ENCODE measurements around the gene WDR5. TPM values are rescaled to one million over a fixed set of nuclear protein-coding genes. Genes with fewer than 3 reads are reported as not detected.
A peak's percentile ranks its signal among the peaks of the same experiment; 100 is the strongest.

Gene WDR5
- total and polyA plus RNA-seq, 10 donors, result 13.8 to 31.3 (median 19.2) TPM

DNA sequence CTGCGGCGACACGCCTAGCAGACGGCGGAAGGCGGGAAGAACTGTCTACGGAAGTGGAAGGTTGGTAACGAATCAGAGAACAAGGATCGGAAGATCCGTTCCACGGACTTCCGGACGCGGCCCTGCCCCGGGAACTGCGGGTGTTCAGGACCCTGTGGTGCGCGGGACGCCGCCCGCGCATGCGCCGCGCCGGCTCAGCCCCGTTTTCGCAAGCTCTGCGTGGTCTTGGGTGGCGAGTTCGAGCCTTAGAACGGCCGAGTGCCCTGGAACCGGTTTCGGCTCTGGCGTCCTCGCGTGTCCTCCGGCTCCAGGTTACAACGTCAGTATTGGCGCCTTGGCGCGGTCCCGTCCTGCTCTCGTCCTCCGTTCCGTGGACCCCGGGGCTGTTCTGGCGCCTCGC is 29.0 kb downstream of the WDR5 start:
- TF ChIP-seq, protein P1, sequence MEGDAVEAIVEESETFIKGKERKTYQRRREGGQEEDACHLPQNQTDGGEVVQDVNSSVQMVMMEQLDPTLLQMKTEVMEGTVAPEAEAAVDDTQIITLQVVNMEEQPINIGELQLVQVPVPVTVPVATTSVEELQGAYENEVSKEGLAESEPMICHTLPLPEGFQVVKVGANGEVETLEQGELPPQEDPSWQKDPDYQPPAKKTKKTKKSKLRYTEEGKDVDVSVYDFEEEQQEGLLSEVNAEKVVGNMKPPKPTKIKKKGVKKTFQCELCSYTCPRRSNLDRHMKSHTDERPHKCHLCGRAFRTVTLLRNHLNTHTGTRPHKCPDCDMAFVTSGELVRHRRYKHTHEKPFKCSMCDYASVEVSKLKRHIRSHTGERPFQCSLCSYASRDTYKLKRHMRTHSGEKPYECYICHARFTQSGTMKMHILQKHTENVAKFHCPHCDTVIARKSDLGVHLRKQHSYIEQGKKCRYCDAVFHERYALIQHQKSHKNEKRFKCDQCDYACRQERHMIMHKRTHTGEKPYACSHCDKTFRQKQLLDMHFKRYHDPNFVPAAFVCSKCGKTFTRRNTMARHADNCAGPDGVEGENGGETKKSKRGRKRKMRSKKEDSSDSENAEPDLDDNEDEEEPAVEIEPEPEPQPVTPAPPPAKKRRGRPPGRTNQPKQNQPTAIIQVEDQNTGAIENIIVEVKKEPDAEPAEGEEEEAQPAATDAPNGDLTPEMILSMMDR (IDR thresholded peaks at IDR 0.05 in 8 of 11, conservative IDR thresholded peaks at IDR 0.05 in 3 of 11), result no peak
- TF ChIP-seq POLR2A (IDR thresholded peaks at IDR 0.05) (no peak), POLR2AphosphoS5 (IDR thresholded peaks at IDR 0.05) (no peak)
- intact Hi-C loops (cut with DNase I; ENCODE audit: low total_unique reads), result no loop called here

DNA sequence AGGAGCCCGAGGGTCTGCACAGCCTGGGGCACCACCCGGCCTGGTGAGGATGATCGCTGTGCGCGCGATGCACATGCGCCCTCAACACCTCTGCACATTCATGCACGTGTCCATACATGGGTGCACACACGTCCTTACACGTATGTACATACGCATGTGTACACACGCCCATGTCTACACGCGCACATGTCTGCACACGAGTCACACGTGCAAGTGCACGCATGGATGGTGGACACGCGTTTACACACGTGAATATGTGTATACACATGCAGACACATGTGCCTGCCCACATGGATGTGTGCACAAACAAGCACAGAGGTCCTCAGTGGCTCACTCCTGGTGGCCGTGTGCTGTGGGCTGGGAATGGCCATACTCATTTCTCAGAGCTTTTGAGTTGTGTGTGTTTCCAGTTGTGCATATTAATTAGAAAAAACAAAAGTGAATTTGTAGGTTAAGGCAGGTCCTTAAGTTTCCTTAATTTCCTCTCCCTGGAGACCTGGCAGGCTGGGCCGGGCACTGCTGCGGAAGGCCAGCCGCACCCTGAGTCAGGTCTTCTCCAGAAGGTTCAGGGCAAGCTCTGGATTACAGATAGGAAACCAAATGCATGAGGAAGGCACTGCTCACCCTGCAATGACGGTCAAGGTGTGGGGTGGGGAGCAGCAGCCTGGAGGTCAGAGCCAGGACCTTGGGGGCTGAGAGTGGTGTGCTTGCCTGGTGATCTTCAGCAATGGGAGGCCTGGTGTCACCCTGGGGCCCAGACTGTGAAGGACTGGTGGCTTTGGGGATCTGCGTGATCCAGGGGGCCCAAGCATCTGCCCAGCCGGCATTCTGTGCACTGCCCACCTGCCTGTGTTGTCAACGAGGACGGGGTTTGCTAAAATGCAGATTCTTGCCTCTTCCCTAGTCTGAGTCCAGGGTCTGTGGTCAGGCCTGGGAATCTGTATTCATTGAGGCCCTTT is 29.8 kb downstream of the WDR5 start:
- peak; percentile 92 for DNase-seq
- WGBS, 5 donors, result 53 to 55% (median 54%) methylated on average over 21 to 29 of the region's 29 CpGs
- peaks cover 0 to 7% (median 5%) of the 10 kb centered on the region in 8 donors for H3K9me3 ChIP-seq

More for the DNA sequence above, 29.0 kb downstream of the WDR5 start:
- Histone ChIP-seq H3K36me3 (peaks cover 0 to 3% (median 0%) of the 10 kb centered on the region in 6 donors), H3K4me1 (peaks cover 0 to 21% (median 12%) of the 10 kb centered on the region in 6 donors), H3K9me3 (peaks cover 0 to 7% (median 5%) of the 10 kb centered on the region in 8 donors), H3K4me3 (no peak overlapping the region), H3K27me3 (replicated peaks in 1 of 7) (no peaks in the 10 kb centered on the region), H3K27ac (no peak overlapping the region)
- 0% methylated on average over 39 to 50 of the region's 50 CpGs for WGBS, 5 donors
- no peak for DNase-seq

DNA sequence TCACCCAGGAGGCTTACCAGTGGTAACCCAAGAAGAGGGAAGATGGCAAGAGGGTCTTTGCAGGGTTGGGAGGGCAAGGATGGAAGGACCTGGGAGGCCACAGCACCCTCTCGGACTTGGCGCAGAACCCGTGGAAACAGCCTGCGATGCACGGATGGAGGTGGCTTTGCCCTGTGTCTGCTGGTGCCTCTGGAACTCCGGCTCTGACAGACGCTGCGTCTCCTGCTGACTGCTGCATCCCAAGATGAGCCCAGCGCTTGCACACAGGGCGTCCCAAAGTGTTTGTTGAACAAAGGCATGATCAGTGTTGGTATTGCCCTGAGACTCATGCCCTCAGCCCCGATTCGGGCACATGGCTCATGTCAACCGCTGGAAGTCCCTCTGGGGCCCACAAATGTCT is 30.5 kb downstream of the WDR5 start:
- TF ChIP-seq POLR2A (IDR thresholded peaks at IDR 0.05), result no peak
- TF ChIP-seq POLR2AphosphoS5 (IDR thresholded peaks at IDR 0.05), result no peak
- TF ChIP-seq, protein P1 (IDR thresholded peaks at IDR 0.05 in 8 of 11, conservative IDR thresholded peaks at IDR 0.05 in 3 of 11), result no peak
- DNase-seq, result peak; percentile 82
- peaks cover 0 to 7% (median 5%) of the 10 kb centered on the region in 8 donors for H3K9me3 ChIP-seq
- peaks cover 0 to 21% (median 12%) of the 10 kb centered on the region in 6 donors for H3K4me1 ChIP-seq
- H3K36me3 ChIP-seq, result no peaks in the 10 kb centered on the region
- no peak overlapping the region for H3K27ac ChIP-seq
- WGBS, 5 donors, result 94 to 96% (median 95%) methylated on average over 12 to 13 of the region's 13 CpGs
- H3K27me3 ChIP-seq (replicated peaks in 1 of 7), result no peaks in the 10 kb centered on the region
- no peak overlapping the region for H3K4me3 ChIP-seq
- intact Hi-C loops (cut with DNase I; ENCODE audit: low total_unique reads), result no loop called here

More for the DNA sequence above, 29.8 kb downstream of the WDR5 start:
- Histone ChIP-seq H3K27me3 (replicated peaks in 1 of 7) (no peaks in the 10 kb centered on the region), H3K36me3 (no peaks in the 10 kb centered on the region), H3K27ac (no peak overlapping the region), H3K4me3 (no peak overlapping the region), H3K4me1 (peaks cover 0 to 21% (median 12%) of the 10 kb centered on the region in 6 donors)
- intact Hi-C loops (cut with DNase I; ENCODE audit: low total_unique reads), result no loop called here
- TF ChIP-seq POLR2A (IDR thresholded peaks at IDR 0.05) (no peak), POLR2AphosphoS5 (IDR thresholded peaks at IDR 0.05) (no peak)
- TF ChIP-seq, protein P1 (IDR thresholded peaks at IDR 0.05 in 8 of 11, conservative IDR thresholded peaks at IDR 0.05 in 3 of 11), result no peak

DNA sequence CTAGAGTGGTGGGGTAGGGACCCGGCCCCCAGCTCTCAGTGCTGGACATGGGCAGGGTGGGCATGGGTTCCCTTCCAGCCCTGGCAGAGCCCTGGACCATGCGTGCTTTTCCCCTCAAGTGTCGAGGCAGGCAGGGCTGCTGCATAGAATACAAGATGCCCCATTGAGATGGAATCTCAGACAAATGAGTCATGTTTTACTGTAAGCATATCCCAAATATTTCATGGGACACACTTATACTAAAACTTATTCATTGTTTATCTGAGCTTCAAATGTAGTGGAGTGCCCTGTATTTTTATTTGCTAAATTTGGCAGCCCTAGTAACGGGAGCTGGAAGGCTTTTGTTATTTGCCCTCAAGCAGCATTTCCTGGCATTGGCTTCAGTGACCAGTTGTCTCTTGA is 31.6 kb downstream of the WDR5 start:
- peak; percentile 62 for DNase-seq
- no peaks in the 10 kb centered on the region for H3K36me3 ChIP-seq
- no peaks in the 10 kb centered on the region for H3K27me3 ChIP-seq (replicated peaks in 1 of 7)
- no peak overlapping the region for H3K27ac ChIP-seq
- TF ChIP-seq POLR2AphosphoS5 (IDR thresholded peaks at IDR 0.05) (no peak), POLR2A (IDR thresholded peaks at IDR 0.05) (no peak)
- TF ChIP-seq, protein P1 (IDR thresholded peaks at IDR 0.05 in 8 of 11, conservative IDR thresholded peaks at IDR 0.05 in 3 of 11), result no peak
- peaks cover 0 to 20% (median 11%) of the 10 kb centered on the region in 6 donors for H3K4me1 ChIP-seq
- 78 to 86% (median 85%) methylated on average over 4 of the region's 4 CpGs for WGBS, 5 donors
- peaks cover 0 to 7% (median 5%) of the 10 kb centered on the region in 8 donors for H3K9me3 ChIP-seq
- intact Hi-C loops (cut with DNase I; ENCODE audit: low total_unique reads), result no loop called here
- no peak overlapping the region for H3K4me3 ChIP-seq

Measured in spleen (tissue), 11 donors.